HepG2 (cell line): ENCODE data around the gene ACSS1. TPM values are rescaled to one million over a fixed set of nuclear protein-coding genes. Genes with fewer than 3 reads are reported as not detected.

ENCODE experiments used
- BRCA1 ChIP-seq: sonication (generic); formaldehyde crosslinking; IDR thresholded peaks from 2 replicates; pipeline ENCODE4 v1.4.0; 2020; ENCODE audit warnings: missing genetic modification reagents
- CC2D1A ChIP-seq: sonication (generic); formaldehyde crosslinking; IDR thresholded peaks from 2 replicates; pipeline ENCODE4 v1.8.1; 2023; ENCODE audit warnings: mild to moderate bottlenecking, missing genetic modification reagents
- CENPT ChIP-seq: sonication (generic); formaldehyde crosslinking; IDR thresholded peaks from 2 replicates; pipeline ENCODE4 v1.8.0; 2022; ENCODE audit warnings: low read depth, mild to moderate bottlenecking, moderate library complexity, missing genetic modification reagents
- KLF12 ChIP-seq: sonication (generic); formaldehyde crosslinking; IDR thresholded peaks from 2 replicates; pipeline ENCODE4 v1.4.0; 2020; ENCODE audit warnings: missing genetic modification reagents, borderline replicate concordance
- MBD4 ChIP-seq: IDR thresholded peaks from 2 replicates; pipeline ENCODE4 v1.6.1; 2012; ENCODE audit warnings: low read length, inconsistent platforms, borderline replicate concordance
- MED1 ChIP-seq: sonication (generic); formaldehyde crosslinking; IDR thresholded peaks from 2 replicates; pipeline ENCODE4 v1.4.0; 2020; ENCODE audit warnings: missing genetic modification reagents
- MED8 ChIP-seq: sonication (generic); formaldehyde crosslinking; IDR thresholded peaks from 2 replicates; pipeline ENCODE4 v1.8.1; 2023; ENCODE audit warnings: mild to moderate bottlenecking, missing genetic modification reagents; ENCODE audit not compliant: insufficient replicate concordance
- NR2C2 ChIP-seq: sonication (generic); formaldehyde crosslinking; IDR thresholded peaks from 2 replicates; pipeline ENCODE4 v1.4.0; 2020; ENCODE audit warnings: missing genetic modification reagents, mild to moderate bottlenecking, moderate library complexity, borderline replicate concordance
- NR3C1 ChIP-seq: sonication (generic); formaldehyde crosslinking; IDR thresholded peaks from 2 replicates; pipeline ENCODE4 v1.4.0; 2020; ENCODE audit warnings: missing genetic modification reagents
- SMAD1 ChIP-seq: sonication (generic); formaldehyde crosslinking; IDR thresholded peaks from 2 replicates; pipeline ENCODE4 v1.4.0; 2020; ENCODE audit warnings: missing genetic modification reagents, low read depth, mild to moderate bottlenecking, borderline replicate concordance
- U2AF1 ChIP-seq: fragments of 200-400 bp; formaldehyde crosslinking; optimal IDR thresholded peaks from 2 replicates; pipeline ENCODE3; 2017; ENCODE audit warnings: mild to moderate bottlenecking, low read depth, low read length
- ZBTB38 ChIP-seq: sonication (generic); formaldehyde crosslinking; IDR thresholded peaks from 2 replicates; pipeline ENCODE4 v1.5.1; 2020; ENCODE audit warnings: mild to moderate bottlenecking, missing genetic modification reagents
- ZNF30 ChIP-seq: sonication (generic); formaldehyde crosslinking; IDR thresholded peaks from 2 replicates; pipeline ENCODE4 v1.5.0; 2020; ENCODE audit warnings: mild to moderate bottlenecking, missing genetic modification reagents
- ZNF329 ChIP-seq: sonication (generic); formaldehyde crosslinking; IDR thresholded peaks from 2 replicates; pipeline ENCODE4 v1.9.0; 2021; ENCODE audit warnings: low read depth, mild to moderate bottlenecking, missing genetic modification reagents
- ZNF563 ChIP-seq: sonication (generic); formaldehyde crosslinking; IDR thresholded peaks from 2 replicates; pipeline ENCODE4 v1.8.0; 2022; ENCODE audit warnings: mild to moderate bottlenecking, moderate library complexity, missing genetic modification reagents
- ZNF569 ChIP-seq: sonication (generic); formaldehyde crosslinking; IDR thresholded peaks from 2 replicates; pipeline ENCODE4 v1.5.0; 2020; ENCODE audit warnings: mild to moderate bottlenecking, missing genetic modification reagents, moderate library complexity, borderline replicate concordance
- ZNF577 ChIP-seq: sonication (generic); formaldehyde crosslinking; IDR thresholded peaks from 2 replicates; pipeline ENCODE4 v1.4.0; 2020; ENCODE audit warnings: mild to moderate bottlenecking, low read depth, missing genetic modification reagents, borderline replicate concordance
- ZSCAN9 ChIP-seq: IDR thresholded peaks from 2 replicates; pipeline ENCODE4 v1.6.1; 2016; ENCODE audit warnings: borderline replicate concordance
- polyA plus RNA-seq, 8 experiments: library from polyadenylated mRNA; depleted of rRNA in 3 of 8; stranded (reverse) in 7 of 8; unstranded in 1 of 8; fragments of >200 nt; fragmentation: Illumina TruSeq in 4 of 8; extraction: Trizol in 4 of 8; gene quantifications; 2 replicates each; pipeline versions ENCODE4 v1.2.1 to v1.2.3, GENCODE V29; 2011 to 2016; ENCODE audit warnings: low read depth in 4 of 8, missing spikeins in 1 of 8, mixed read lengths in 1 of 8; ENCODE audit not compliant: insufficient read depth in 1 of 8
- total RNA-seq, 5 experiments: library from RNA; depleted of rRNA; stranded (reverse); fragments of >200 nt; fragmentation: Illumina TruSeq; extraction: Trizol; gene quantifications; 2 replicates each; pipeline ENCODE4 v1.2.3, GENCODE V29; 2016; ENCODE audit warnings: low read depth in 1 of 5
- TF ChIP-seq, protein P1 (sequence below): IDR thresholded peaks from 2 replicates; pipeline ENCODE4 v1.6.1; 2016; ENCODE audit warnings: missing biosample characterization, missing genetic modification reagents, low read depth
- TF ChIP-seq, protein P2 (sequence below): sonication (generic); formaldehyde crosslinking; IDR thresholded peaks from 2 replicates; pipeline ENCODE4 v1.5.0; 2020; ENCODE audit warnings: missing genetic modification reagents
- TF ChIP-seq, protein P3 (sequence below): sonication (generic); formaldehyde crosslinking; conservative IDR thresholded peaks from 2 replicates; pipeline ENCODE4 v1.4.0; 2020; ENCODE audit warnings: missing genetic modification reagents
- TF ChIP-seq, protein P4 (sequence below): sonication (generic); formaldehyde crosslinking; IDR thresholded peaks from 2 replicates; pipeline ENCODE4 v1.4.0; 2020; ENCODE audit warnings: missing genetic modification reagents

Gene ACSS1
- total and polyA plus RNA-seq, 2 of the 13 experiments (the other 11 are each of a cell fraction or from before 2014, with no cell fraction given): 15.2 to 41.6 TPM

DNA sequence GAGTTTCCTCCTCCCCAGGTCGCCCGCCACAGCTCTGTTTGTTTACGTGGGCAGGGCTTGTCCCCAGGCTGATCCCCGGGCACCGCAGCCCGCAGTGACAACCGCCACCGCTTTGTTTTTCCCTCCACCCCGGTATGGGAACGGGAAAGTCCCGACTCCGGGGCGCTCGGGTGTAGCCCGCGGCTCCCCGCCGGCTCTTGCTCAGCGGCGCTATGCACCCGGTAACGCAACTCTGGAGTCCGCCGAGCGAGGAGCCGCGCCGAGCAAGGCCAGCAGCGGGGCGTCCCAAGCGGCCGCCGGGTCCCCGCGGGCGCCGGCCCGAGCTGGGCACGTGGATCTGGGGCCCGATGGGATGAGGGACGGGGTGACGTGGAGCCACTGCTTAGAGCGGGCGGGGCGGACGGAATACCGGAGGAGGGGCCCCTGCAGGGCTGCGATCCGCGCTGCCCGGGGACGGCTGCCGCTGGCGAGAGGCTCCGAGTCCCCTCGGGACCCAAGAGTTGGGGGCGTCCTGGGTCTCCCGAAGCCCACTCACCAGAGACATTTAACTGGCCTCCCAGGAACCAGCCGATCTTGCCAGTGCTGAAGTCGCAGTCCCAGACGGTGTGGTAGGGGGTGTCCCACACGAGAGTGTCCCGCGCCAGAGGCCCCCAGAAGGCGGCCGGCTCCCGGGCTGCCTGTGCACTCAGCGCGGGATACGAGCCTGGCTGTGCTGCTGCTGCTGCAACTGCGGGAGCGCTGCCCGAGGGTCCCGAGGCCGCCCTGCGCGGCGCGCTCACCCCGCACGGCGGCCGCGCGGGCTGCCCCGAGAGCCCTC is 497 bp downstream of the ACSS1 start (continued):
- TF ChIP-seq ZNF563 (0 out of 2 replicates have a peak, but pooled peaks have one; percentile 11), KLF12 (CRISPR knock-in tag) (peak; percentile 67; the same call in 1 of the 2 replicates), ZNF569 (CRISPR knock-in tag) (0 out of 2 replicates have a peak, but pooled peaks have one; percentile 57), MBD4 (no peak), NR3C1 (no peak), NR2C2 (CRISPR knock-in tag) (no peak), ZSCAN9 (no peak), ZNF30 (CRISPR knock-in tag) (no peak), ZNF577 (CRISPR knock-in tag) (no peak; the same call in 1 of the 2 replicates), MED8 (no peak), U2AF1 (no peak), CENPT (CRISPR knock-in tag) (no peak; the same call in 1 of the 2 replicates), ZNF329 (0 out of 2 replicates have a peak, but pooled peaks have one; percentile 18), CC2D1A (CRISPR knock-in tag) (no peak), SMAD1 (0 out of 2 replicates have a peak, but pooled peaks have one; percentile 21), MED1 (CRISPR knock-in tag) (no peak), ZBTB38 (CRISPR knock-in tag) (no peak; the same call in 1 of the 2 replicates), BRCA1 (CRISPR knock-in tag) (no peak)
- TF ChIP-seq, protein P1, sequence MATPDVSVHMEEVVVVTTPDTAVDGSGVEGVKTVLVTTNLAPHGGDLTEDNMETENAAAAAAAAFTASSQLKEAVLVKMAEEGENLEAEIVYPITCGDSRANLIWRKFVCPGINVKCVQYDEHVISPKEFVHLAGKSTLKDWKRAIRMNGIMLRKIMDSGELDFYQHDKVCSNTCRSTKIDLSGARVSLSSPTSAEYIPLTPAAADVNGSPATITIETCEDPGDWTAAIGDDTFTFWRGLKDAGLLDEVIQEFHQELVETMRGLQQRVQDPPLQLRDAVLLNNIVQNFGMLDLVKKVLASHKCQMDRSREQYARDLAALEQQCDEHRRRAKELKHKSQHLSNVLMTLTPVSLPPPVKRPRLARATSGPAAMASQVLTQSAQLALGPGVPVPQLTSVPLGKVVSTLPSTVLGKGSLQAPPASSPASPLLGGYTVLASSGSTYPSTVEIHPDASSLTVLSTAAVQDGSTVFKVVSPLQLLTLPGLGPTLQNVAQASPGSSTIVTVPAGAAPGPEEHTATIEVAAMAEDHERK (CRISPR knock-in tag): no peak
- TF ChIP-seq, protein P2, sequence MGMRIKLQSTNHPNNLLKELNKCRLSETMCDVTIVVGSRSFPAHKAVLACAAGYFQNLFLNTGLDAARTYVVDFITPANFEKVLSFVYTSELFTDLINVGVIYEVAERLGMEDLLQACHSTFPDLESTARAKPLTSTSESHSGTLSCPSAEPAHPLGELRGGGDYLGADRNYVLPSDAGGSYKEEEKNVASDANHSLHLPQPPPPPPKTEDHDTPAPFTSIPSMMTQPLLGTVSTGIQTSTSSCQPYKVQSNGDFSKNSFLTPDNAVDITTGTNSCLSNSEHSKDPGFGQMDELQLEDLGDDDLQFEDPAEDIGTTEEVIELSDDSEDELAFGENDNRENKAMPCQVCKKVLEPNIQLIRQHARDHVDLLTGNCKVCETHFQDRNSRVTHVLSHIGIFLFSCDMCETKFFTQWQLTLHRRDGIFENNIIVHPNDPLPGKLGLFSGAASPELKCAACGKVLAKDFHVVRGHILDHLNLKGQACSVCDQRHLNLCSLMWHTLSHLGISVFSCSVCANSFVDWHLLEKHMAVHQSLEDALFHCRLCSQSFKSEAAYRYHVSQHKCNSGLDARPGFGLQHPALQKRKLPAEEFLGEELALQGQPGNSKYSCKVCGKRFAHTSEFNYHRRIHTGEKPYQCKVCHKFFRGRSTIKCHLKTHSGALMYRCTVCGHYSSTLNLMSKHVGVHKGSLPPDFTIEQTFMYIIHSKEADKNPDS: no peak; the same call in 1 of the 2 replicates
- TF ChIP-seq, protein P3, sequence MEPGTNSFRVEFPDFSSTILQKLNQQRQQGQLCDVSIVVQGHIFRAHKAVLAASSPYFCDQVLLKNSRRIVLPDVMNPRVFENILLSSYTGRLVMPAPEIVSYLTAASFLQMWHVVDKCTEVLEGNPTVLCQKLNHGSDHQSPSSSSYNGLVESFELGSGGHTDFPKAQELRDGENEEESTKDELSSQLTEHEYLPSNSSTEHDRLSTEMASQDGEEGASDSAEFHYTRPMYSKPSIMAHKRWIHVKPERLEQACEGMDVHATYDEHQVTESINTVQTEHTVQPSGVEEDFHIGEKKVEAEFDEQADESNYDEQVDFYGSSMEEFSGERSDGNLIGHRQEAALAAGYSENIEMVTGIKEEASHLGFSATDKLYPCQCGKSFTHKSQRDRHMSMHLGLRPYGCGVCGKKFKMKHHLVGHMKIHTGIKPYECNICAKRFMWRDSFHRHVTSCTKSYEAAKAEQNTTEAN: peak; percentile 60; the same call in 1 of the 2 replicates
- TF ChIP-seq, protein P4, sequence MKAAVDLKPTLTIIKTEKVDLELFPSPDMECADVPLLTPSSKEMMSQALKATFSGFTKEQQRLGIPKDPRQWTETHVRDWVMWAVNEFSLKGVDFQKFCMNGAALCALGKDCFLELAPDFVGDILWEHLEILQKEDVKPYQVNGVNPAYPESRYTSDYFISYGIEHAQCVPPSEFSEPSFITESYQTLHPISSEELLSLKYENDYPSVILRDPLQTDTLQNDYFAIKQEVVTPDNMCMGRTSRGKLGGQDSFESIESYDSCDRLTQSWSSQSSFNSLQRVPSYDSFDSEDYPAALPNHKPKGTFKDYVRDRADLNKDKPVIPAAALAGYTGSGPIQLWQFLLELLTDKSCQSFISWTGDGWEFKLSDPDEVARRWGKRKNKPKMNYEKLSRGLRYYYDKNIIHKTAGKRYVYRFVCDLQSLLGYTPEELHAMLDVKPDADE: no peak
